Ovary (tissue), 9 donors: ENCODE results near the gene PDE4D. TPM values are rescaled to one million over a fixed set of nuclear protein-coding genes. Genes with fewer than 3 reads are reported as not detected.

Experiments
- DNase-seq, 5 donors: peaks; one replicate each; pipeline ENCODE4 v3.0.0-alpha.2; 2019 to 2020
- H3K27ac ChIP-seq, 2 donors: fragments of 200-600 bp; one replicate each; pipeline versions ENCODE4 v1.5.1 to v1.8.0; 2019 to 2022
- H3K27me3 ChIP-seq: fragments of 200-600 bp; one replicate; pipeline ENCODE4 v1.8.0; 2022
- H3K36me3 ChIP-seq: fragments of 200-600 bp; sonication (generic); one replicate; pipeline ENCODE4 v1.5.1; 2019
- H3K4me1 ChIP-seq: one replicate; pipeline ENCODE4 v1.8.1; 2013; ENCODE audit warnings: mild to moderate bottlenecking, moderate library complexity; ENCODE audit not compliant: insufficient read depth
- H3K4me3 ChIP-seq: fragments of 200-600 bp; sonication (generic); one replicate; pipeline ENCODE4 v1.5.1; 2017
- H3K9me3 ChIP-seq, 2 donors: fragments of 200-600 bp in 1 of 2; sonication (generic) in 1 of 2; one replicate each; pipeline versions ENCODE4 v1.5.1 to v1.8.1; 2013 to 2019; ENCODE audit warnings: mild to moderate bottlenecking in 1 of 2, moderate library complexity in 1 of 2
- CTCF ChIP-seq, 3 donors: fragments of 450-650 bp in 2 of 3; fragments of 200-600 bp in 1 of 3; IDR thresholded peaks; one replicate each; pipeline versions ENCODE4 v1.5.1 to v1.8.0; 2016 to 2022; ENCODE audit warnings: antibody characterized with exemption in 3 of 3, mild to moderate bottlenecking in 1 of 3
- EP300 ChIP-seq: sonication (generic); formaldehyde crosslinking; IDR thresholded peaks from one replicate; pipeline ENCODE4 v1.6.1; 2017; ENCODE audit warnings: antibody characterized with exemption
- POLR2A ChIP-seq: fragments of 450-650 bp; IDR thresholded peaks from one replicate; pipeline ENCODE4 v1.6.1; 2017; ENCODE audit warnings: antibody characterized with exemption, mild to moderate bottlenecking, moderate library complexity
- WGBS, 3 donors: extraction: QIAGEN DNeasy Blood & Tissue Kit in 1 of 3; methylation state at CpG; one replicate each; pipeline versions ENCODE4 v1.1.5 to v1.1.7; 2013 to 2017; 5-methylcytosine and 5-hydroxymethylcytosine counted together
- intact Hi-C, 4 donors: fragments of 100-400 bp; cut with DNase I; formaldehyde crosslinking; loops; one replicate each; pipeline versions ENCODE4 v1.11.0 to v1.15.1; 2022 to 2023
- polyA plus RNA-seq, 2 donors: library from polyadenylated mRNA; stranded (reverse); fragments of 200-250 nt in 1 of 2; fragments of 350-450 nt in 1 of 2; fragmentation: Illumina TruSeq in 1 of 2; extraction: RNeasy Lipid Tissue Mini Kit (QIAGEN cat#74804) in 1 of 2; gene quantifications; one replicate each; pipeline ENCODE4 v1.2.3, GENCODE V29; 2013 to 2014
- total RNA-seq, 7 donors: library from RNA; depleted of rRNA in 2 of 7; stranded (reverse); fragments of >200 nt in 2 of 7; fragmentation: NEBNext Ultra II Directional in 3 of 7; extraction: Animal tissue kit (Norgen Biotek cat#: 25700) in 3 of 7; gene quantifications; one replicate each; pipeline versions ENCODE4 v1.1.0 to v1.2.4, GENCODE V29; 2016 to 2023
- donor health status: DM: no; HTN: no; CAD: no; lungs with moderate emphysema.
- donor health status: DM: no; HTN: no; CAD: no.
- donor health status: Bipolar disorder and iron deficiency.
- donor health status: DM: yes; HTN: yes; CAD: no.
- donor health status: DM: no; HTN: no; CAD: no.
- donor health status: DM: yes; HTN: yes; CAD: no.

The PDE4D gene
- total and polyA plus RNA-seq, 9 donors = 1.3 to 67.6 (median 8.4) TPM

GRCh38 chr5:59516161-59516560 lies 377.4 kb downstream of the PDE4D start:
- H3K27ac ChIP-seq = no peak overlapping the region
- DNase-seq = no peak
- no peak overlapping the region for H3K4me3 ChIP-seq
- WGBS, 3 donors = 82 to 91% (median 88%) methylated on average over 3 of the region's 3 CpGs
- H3K9me3 ChIP-seq = no peaks in the 10 kb centered on the region
- no peaks in the 10 kb centered on the region for H3K36me3 ChIP-seq
- intact Hi-C loops = no loop called here
- H3K27me3 ChIP-seq = no peaks in the 10 kb centered on the region
- H3K4me1 ChIP-seq = no peaks in the 10 kb centered on the region
- TF ChIP-seq CTCF (IDR thresholded peaks at IDR 0.05) (no peak), EP300 (no peak)

- DNase-seq = no peak
- H3K27me3 ChIP-seq = no peaks in the 10 kb centered on the region
- no peaks in the 10 kb centered on the region for H3K36me3 ChIP-seq
- H3K4me3 ChIP-seq = no peak overlapping the region
- no peak overlapping the region for H3K27ac ChIP-seq
- WGBS, 3 donors = 55 to 70% (median 65%) methylated on average over 1 of the region's 1 CpG
- no peaks in the 10 kb centered on the region for H3K9me3 ChIP-seq
- intact Hi-C loops = no loop called here
- H3K4me1 ChIP-seq = no peaks in the 10 kb centered on the region
- TF ChIP-seq CTCF (IDR thresholded peaks at IDR 0.05) (no peak), POLR2A (no peak)
Observed at GRCh38 chr5:59506285-59506877, 387.1 kb downstream of the PDE4D start.

GRCh38 chr5:59504043-59504442 lies 389.5 kb downstream of the PDE4D start:
- H3K27me3 ChIP-seq = no peaks in the 10 kb centered on the region
- DNase-seq = no peak
- no peak overlapping the region for H3K4me3 ChIP-seq
- TF ChIP-seq POLR2A (no peak), CTCF (IDR thresholded peaks at IDR 0.05) (no peak), EP300 (no peak)
- no peak overlapping the region for H3K27ac ChIP-seq
- H3K36me3 ChIP-seq = no peaks in the 10 kb centered on the region
- intact Hi-C loops = no loop called here
- no peaks in the 10 kb centered on the region for H3K4me1 ChIP-seq
- H3K9me3 ChIP-seq = no peaks in the 10 kb centered on the region

DNA sequence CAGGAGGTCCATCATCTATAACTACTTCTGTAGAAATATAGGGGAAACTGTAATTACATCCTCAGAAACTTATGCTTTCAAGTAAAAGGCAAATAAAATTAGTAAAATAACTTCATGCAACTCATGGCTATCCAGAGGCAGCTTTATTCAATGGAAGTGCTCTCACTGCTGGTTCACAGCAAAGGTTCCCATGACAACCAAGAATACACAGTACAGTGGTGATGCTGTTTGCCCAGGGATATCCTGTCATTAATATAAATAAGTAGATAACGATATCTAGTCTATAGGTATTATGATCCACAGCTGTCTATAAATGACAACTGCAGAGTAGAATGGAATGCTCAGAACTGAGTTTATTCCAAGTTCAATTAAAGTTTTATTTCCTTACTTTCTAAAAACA lies 390.3 kb downstream of the PDE4D start:
- WGBS, 3 donors = 71 to 77% (median 72%) methylated on average over 1 of the region's 1 CpG
- intact Hi-C loops = no loop called here
- Histone ChIP-seq H3K9me3 (no peaks in the 10 kb centered on the region), H3K27ac (no peak overlapping the region), H3K27me3 (no peaks in the 10 kb centered on the region), H3K36me3 (no peaks in the 10 kb centered on the region), H3K4me1 (no peaks in the 10 kb centered on the region), H3K4me3 (no peak overlapping the region)
- TF ChIP-seq CTCF (IDR thresholded peaks at IDR 0.05) (no peak), EP300 (no peak), POLR2A (no peak)
- no peak for DNase-seq

DNA sequence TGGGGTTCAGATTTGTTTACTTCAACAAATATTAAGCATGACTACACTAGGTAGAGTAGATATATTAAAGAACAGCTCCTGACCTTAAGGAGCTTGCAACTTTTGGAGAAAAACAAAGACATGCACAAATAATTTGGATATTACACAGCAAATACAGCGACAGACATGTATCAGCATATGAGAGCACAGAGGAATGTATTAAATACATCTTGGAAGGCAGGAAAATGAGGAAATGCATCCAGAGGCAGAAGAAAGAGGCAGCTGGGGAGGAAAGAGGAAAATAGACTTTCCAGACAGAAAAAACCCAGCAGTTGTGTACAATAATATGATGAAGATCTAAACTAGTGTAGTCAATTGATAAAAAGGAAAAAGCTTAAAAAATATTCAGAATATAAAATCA lies 392.2 kb downstream of the PDE4D start:
- WGBS, 3 donors = 32 to 42% (median 41%) methylated on average over 1 of the region's 1 CpG
- H3K27ac ChIP-seq = no peak overlapping the region
- no peaks in the 10 kb centered on the region for H3K4me1 ChIP-seq
- no peaks in the 10 kb centered on the region for H3K36me3 ChIP-seq
- no peak for DNase-seq
- no peaks in the 10 kb centered on the region for H3K27me3 ChIP-seq
- TF ChIP-seq EP300 (no peak), CTCF (IDR thresholded peaks at IDR 0.05) (no peak), POLR2A (no peak)
- intact Hi-C loops = no loop called here
- H3K9me3 ChIP-seq = no peaks in the 10 kb centered on the region
- H3K4me3 ChIP-seq = no peak overlapping the region
